HepG2 (cell line): Measurements from ENCODE around the gene TCF7L2. TPM values are rescaled to one million over a fixed set of nuclear protein-coding genes. Genes with fewer than 3 reads are reported as not detected.

Source experiments
- ATAC-seq: fragments of 200-7000 bp; cut with Tn5 transposase; 3 replicates; pipeline ENCODE4 v1.9.1; 2020; ENCODE audit warnings: mild to moderate bottlenecking, moderate library complexity
- Bru-seq: library from RNA; stranded (reverse); fragments of 400-500 nt; gene quantifications from one replicate; lab custom pipeline; 2021; lab: Mats Ljungman, UMichigan
- BruChase-seq, 2 experiments: library from RNA; stranded (reverse); fragments of 400-500 nt; gene quantifications; one replicate each; lab custom pipeline; 2021; lab: Mats Ljungman, UMichigan
- BruUV-seq: library from RNA; stranded (reverse); fragments of 400-500 nt; replicated peaks from 2 replicates; lab custom pipeline; 2021; lab: Mats Ljungman, UMichigan
- CTCF ChIA-PET: fragments of 300-600 bp; formaldehyde crosslinking; extraction: SDS; loops from one replicate; lab custom pipeline; 2021; ENCODE audit warnings: low total read pairs, inconsistent platforms, low intra/inter-chr PET ratio; lab: Yijun Ruan, JAX
- POLR2A ChIA-PET: fragments of 350-600 bp; sonication (Branson Sonifier 250); formaldehyde crosslinking; loops from one replicate; lab custom pipeline; 2020; ENCODE audit warnings: antibody characterized with exemption, inconsistent platforms; lab: Yijun Ruan, JAX
- DNase-seq: peaks from one replicate; pipeline ENCODE4 v3.0.0-alpha.2; 2015; ENCODE audit warnings: low spot score
- FAIRE-seq: peaks from 3 replicates; lab custom pipeline; 2011; peaks lifted over from hg19 to GRCh38; lab: Jason Lieb, UNC
- H2AFZ ChIP-seq: one replicate; pipeline ENCODE4 v1.6.1; 2011; ENCODE audit warnings: low read length, inconsistent platforms
- H3K27ac ChIP-seq: fragments of 300-600 bp; 3 replicates; pipeline ENCODE4 v1.8.0; 2011; ENCODE audit warnings: mixed run types, mild to moderate bottlenecking, mixed read lengths, low read length, inconsistent platforms; ENCODE audit not compliant: insufficient read depth; ENCODE audit errors: extremely low read length
- H3K27me3 ChIP-seq, 2 experiments: fragments of 200-600 bp in 1 of 2; 2 replicates in 1 of 2; 3 replicates in 1 of 2; pipeline versions ENCODE4 v1.6.0 to v1.8.0; 2011; ENCODE audit warnings: low read length in 2 of 2, mild to moderate bottlenecking in 2 of 2, moderate library complexity in 2 of 2, inconsistent platforms in 1 of 2; ENCODE audit not compliant: insufficient read depth in 2 of 2, control insufficient read depth in 1 of 2
- H3K36me3 ChIP-seq, 2 experiments: fragments of 200-600 bp in 1 of 2; replicated peaks in 1 of 2; 2 replicates in 1 of 2; 3 replicates in 1 of 2; pipeline versions ENCODE4 v1.5.1 to v1.8.0; 2011; ENCODE audit warnings: low read length in 2 of 2, inconsistent platforms in 1 of 2; ENCODE audit not compliant: insufficient read depth in 2 of 2, control insufficient read depth in 1 of 2
- H3K4me1 ChIP-seq: 2 replicates; pipeline ENCODE4 v1.5.1; 2012; ENCODE audit warnings: low read length, inconsistent platforms; ENCODE audit not compliant: insufficient read depth
- H3K4me2 ChIP-seq: 2 replicates; pipeline ENCODE4 v1.6.0; 2011; ENCODE audit warnings: low read depth, low read length, inconsistent platforms
- H3K4me3 ChIP-seq, 3 experiments: fragments of 200-600 bp in 1 of 3; sonication (generic), shearing (Covaris generic) in 1 of 3; replicated peaks in 1 of 3; 2 replicates each; pipeline ENCODE4 v1.5.1; 2011 to 2016; ENCODE audit warnings: low read length in 3 of 3, inconsistent platforms in 2 of 3, low read depth in 2 of 3, mild to moderate bottlenecking in 2 of 3, control low read depth in 1 of 3, mixed read lengths in 1 of 3; ENCODE audit not compliant: insufficient read depth in 1 of 3
- H3K79me2 ChIP-seq: one replicate; pipeline ENCODE4 v1.6.1; 2011; ENCODE audit warnings: low read length, inconsistent platforms; ENCODE audit not compliant: insufficient read depth
- H3K9ac ChIP-seq: 2 replicates; pipeline ENCODE4 v1.6.0; 2011; ENCODE audit warnings: mild to moderate bottlenecking, low read depth, low read length, inconsistent platforms; ENCODE audit not compliant: insufficient read depth
- H3K9me3 ChIP-seq: 2 replicates; pipeline ENCODE4 v1.5.1; 2012; ENCODE audit warnings: mild to moderate bottlenecking, low read length
- H4K20me1 ChIP-seq: 2 replicates; pipeline ENCODE4 v1.6.0; 2011; ENCODE audit warnings: inconsistent platforms, mild to moderate bottlenecking, low read length, moderate library complexity; ENCODE audit not compliant: insufficient read depth
- MXI1 ChIP-seq: IDR thresholded peaks from 3 replicates; pipeline ENCODE4 v1.6.1; 2012; ENCODE audit warnings: low read depth, low read length, inconsistent platforms, borderline replicate concordance
- SALL1 ChIP-seq: sonication (generic); formaldehyde crosslinking; IDR thresholded peaks from 2 replicates; pipeline ENCODE4 v1.8.0; 2022; ENCODE audit warnings: mild to moderate bottlenecking, missing genetic modification reagents
- TEAD3 ChIP-seq: optimal IDR thresholded peaks from 2 replicates; pipeline ENCODE3; 2016; ENCODE audit warnings: borderline replicate concordance
- YEATS4 ChIP-seq: sonication (generic); formaldehyde crosslinking; IDR thresholded peaks from 2 replicates; pipeline ENCODE4 v1.4.0; 2020; ENCODE audit warnings: missing genetic modification reagents, borderline replicate concordance
- ZNF17 ChIP-seq: sonication (generic); formaldehyde crosslinking; IDR thresholded peaks from 2 replicates; pipeline ENCODE4 v1.5.0; 2020; ENCODE audit warnings: mild to moderate bottlenecking, missing genetic modification reagents
- ZNF30 ChIP-seq: sonication (generic); formaldehyde crosslinking; IDR thresholded peaks from 2 replicates; pipeline ENCODE4 v1.5.0; 2020; ENCODE audit warnings: mild to moderate bottlenecking, missing genetic modification reagents
- WGBS: methylation state at CpG from one replicate; pipeline ENCODE4 v1.1.6; 2017; ENCODE audit warnings: low lambda C conversion rate; 5-methylcytosine and 5-hydroxymethylcytosine counted together
- in situ Hi-C: cut with HindIII; loops from 2 replicates; pipeline ENCODE4 v1.10.0; 2017; ENCODE audit warnings: low pct_unique_long_range_greater_than_20kb; ENCODE audit not compliant: extremely low pct_ligation_motif_present
- intact Hi-C: fragments of 100-400 bp; cut with micrococcal nuclease; formaldehyde crosslinking; loops from one replicate; pipeline ENCODE4 v1.10.0; 2022; ENCODE audit not compliant: unreplicated experiment
- long read RNA-seq, 2 experiments: library from RNA in 1 of 2; library from polyadenylated mRNA in 1 of 2; stranded (forward) in 1 of 2; unstranded in 1 of 2; transcript quantifications; one replicate each; pipeline ENCODE4 v2.0.0, GENCODE V29; 2019 to 2022
- polyA minus RNA-seq, 3 experiments: library from RNA; depleted of rRNA, polyadenylated mRNA; stranded (reverse); fragments of >200 nt; gene quantifications; 2 replicates each; pipeline ENCODE4 v1.2.3, GENCODE V29; 2011; ENCODE audit warnings: low replicate concordance in 1 of 3
- polyA plus RNA-seq, 8 experiments: library from polyadenylated mRNA; depleted of rRNA in 3 of 8; stranded (reverse) in 7 of 8; unstranded in 1 of 8; fragments of >200 nt; fragmentation: Illumina TruSeq in 4 of 8; extraction: Trizol in 4 of 8; gene quantifications; 2 replicates each; pipeline versions ENCODE4 v1.2.1 to v1.2.3, GENCODE V29; 2011 to 2016; ENCODE audit warnings: low read depth in 4 of 8, missing spikeins in 1 of 8, mixed read lengths in 1 of 8; ENCODE audit not compliant: insufficient read depth in 1 of 8
- total RNA-seq, 5 experiments: library from RNA; depleted of rRNA; stranded (reverse); fragments of >200 nt; fragmentation: Illumina TruSeq; extraction: Trizol; gene quantifications; 2 replicates each; pipeline ENCODE4 v1.2.3, GENCODE V29; 2016; ENCODE audit warnings: low read depth in 1 of 5
- TF ChIP-seq, protein P1 (sequence below): IDR thresholded peaks from 2 replicates; pipeline ENCODE4 v1.4.0; 2020; ENCODE audit warnings: mild to moderate bottlenecking, missing genetic modification reagents
- TF ChIP-seq, protein P2 (sequence below): sonication (generic); formaldehyde crosslinking; IDR thresholded peaks from 2 replicates; pipeline ENCODE4 v1.8.0; 2022; ENCODE audit warnings: missing genetic modification reagents, mild to moderate bottlenecking, inconsistent platforms, borderline replicate concordance
- TF ChIP-seq, protein P3 (sequence below): sonication (generic); formaldehyde crosslinking; IDR thresholded peaks from 2 replicates; pipeline ENCODE4 v1.5.0; 2020; ENCODE audit warnings: mild to moderate bottlenecking, low read depth, missing genetic modification reagents, borderline replicate concordance
- TF ChIP-seq, protein P4 (sequence below): sonication (generic); formaldehyde crosslinking; IDR thresholded peaks from 2 replicates; pipeline ENCODE4 v1.5.0; 2020; ENCODE audit warnings: missing genetic modification reagents, mild to moderate bottlenecking, borderline replicate concordance

Gene TCF7L2
- 3.5 and 3.9 TPM in 2 replicates for total RNA-seq (2016; rRNA removed; fragmentation: Illumina TruSeq; extraction: Trizol)
- total RNA-seq (2016; cell fraction: cytosol; rRNA removed; fragmentation: Illumina TruSeq; extraction: Trizol; ENCODE audit: low read depth): 0.79 and 0.81 TPM in 2 replicates
- 2.8 and 2.9 TPM in 2 replicates for total RNA-seq (2016; cell fraction: insoluble cytoplasmic fraction; rRNA removed; fragmentation: Illumina TruSeq; extraction: Trizol)
- 2.6 and 2.9 TPM in 2 replicates for total RNA-seq (2016; cell fraction: membrane; rRNA removed; fragmentation: Illumina TruSeq; extraction: Trizol)
- 16.4 and 18.5 TPM in 2 replicates for total RNA-seq (2016; cell fraction: nucleus; rRNA removed; fragmentation: Illumina TruSeq; extraction: Trizol)
- 13.7 and 14.5 TPM in 2 replicates for polyA plus RNA-seq (2011; rRNA removed)
- polyA plus RNA-seq (2011; cell fraction: cytosol; rRNA removed): 3.7 and 4.1 TPM in 2 replicates
- 43.1 and 52.5 TPM in 2 replicates for polyA plus RNA-seq (2011; cell fraction: nucleus; rRNA removed)
- 20.4 and 29.8 TPM in 2 replicates for polyA plus RNA-seq (2012)
- 0.61 and 0.64 TPM in 2 replicates for polyA plus RNA-seq (2016; cell fraction: cytosol; fragmentation: Illumina TruSeq; extraction: Trizol; ENCODE audit: low read depth)
- 8.5 and 14.1 TPM in 2 replicates for polyA plus RNA-seq (2016; cell fraction: insoluble cytoplasmic fraction; fragmentation: Illumina TruSeq; extraction: Trizol; ENCODE audit: low read depth)
- polyA plus RNA-seq (2016; cell fraction: membrane; fragmentation: Illumina TruSeq; extraction: Trizol; ENCODE audit: low read depth): 2.6 and 3.5 TPM in 2 replicates
- polyA plus RNA-seq (2016; cell fraction: nucleus; fragmentation: Illumina TruSeq; extraction: Trizol; ENCODE audit: insufficient read depth, low read depth): 25.0 and 27.3 TPM in 2 replicates
- polyA minus RNA-seq (2011; rRNA and poly(A)+ RNA removed; ENCODE audit: low replicate concordance): 13.5 and 39.4 TPM in 2 replicates
- polyA minus RNA-seq (2011; cell fraction: cytosol; rRNA and poly(A)+ RNA removed): 13.6 and 18.3 TPM in 2 replicates
- polyA minus RNA-seq (2011; cell fraction: nucleus; rRNA and poly(A)+ RNA removed): 74.9 and 75.2 TPM in 2 replicates
- percentile 94 among the genes with signal in this experiment for Bru-seq, nascent RNA
- percentile 79 among the genes with signal in this experiment for BruChase-seq, experiment 1, labeled RNA remaining after a 6-hour chase
- percentile 86 among the genes with signal in this experiment for BruChase-seq, experiment 2, labeled RNA remaining after a 2-hour chase
- long read RNA-seq, experiment 1, partial matches to known transcripts: 3 of 6 reads
- long read RNA-seq, experiment 1, other reads (novel, unspliced or antisense): 3 of 6 reads
- long read RNA-seq, experiment 2, partial matches to known transcripts: 0 of 27 reads
- long read RNA-seq, experiment 2, other reads (novel, unspliced or antisense): 27 of 27 reads

DNA sequence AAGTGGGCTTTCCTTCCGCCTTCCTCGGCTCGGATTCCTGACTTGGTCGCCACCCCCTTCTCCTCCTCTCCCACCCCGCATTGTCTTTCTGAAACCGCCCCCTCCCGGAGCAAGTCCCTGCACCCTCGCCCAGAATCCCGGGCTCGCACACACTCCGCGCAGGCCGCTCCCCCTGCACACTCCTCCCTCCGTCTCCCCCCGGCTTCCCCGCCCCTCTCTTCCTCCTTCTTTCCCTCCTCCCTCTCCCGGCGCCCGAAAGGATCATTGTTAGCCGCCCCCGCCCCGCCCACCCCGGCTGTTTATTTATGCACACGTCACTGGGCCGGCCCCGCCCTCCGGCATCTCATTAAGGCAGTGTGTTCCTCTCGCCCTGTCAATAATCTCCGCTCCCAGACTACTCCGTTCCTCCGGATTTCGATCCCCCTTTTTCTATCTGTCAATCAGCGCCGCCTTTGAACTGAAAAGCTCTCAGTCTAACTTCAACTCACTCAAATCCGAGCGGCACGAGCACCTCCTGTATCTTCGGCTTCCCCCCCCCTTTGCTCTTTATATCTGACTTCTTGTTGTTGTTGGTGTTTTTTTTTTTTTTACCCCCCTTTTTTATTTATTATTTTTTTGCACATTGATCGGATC, at the start of gene TCF7L2:
TSS of gene TCF7L2 (plus strand) at position 373 of the 633 bp plus-strand sequence. CDS start 510 bp downstream, outside the sequence.
- intact Hi-C loops (loop anchor here (2.0 to 10.0 kb wide), 7 partner anchors 51 to 437 kb away; no protein-coding TSS in a partner anchor), in situ Hi-C loops (loop anchor here (5.0 to 10.0 kb wide), 2 partner anchors 138 to 385 kb away; no protein-coding TSS in a partner anchor)
- Histone ChIP-seq H3K4me2 (peak within 1 kb of the TSS; percentile 92), H3K79me2 (peaks cover 39% of the 10 kb centered on the region), H3K27ac (peak within 1 kb of the TSS; percentile 91), H3K27me3 (no peaks in the 10 kb centered on the region; a peak in 1 of 5 replicates), H3K4me1 (peaks cover 54% of the 10 kb centered on the region), H3K9me3 (no peaks in the 10 kb centered on the region), H2AFZ (peak within 1 kb of the TSS; percentile 71), H3K9ac (peak within 1 kb of the TSS; percentile 88), H4K20me1 (peaks cover 16% of the 10 kb centered on the region), H3K4me3 (peak within 1 kb of the TSS; percentile 81 to 99 (median 93)), H3K36me3 (no peaks in the 10 kb centered on the region)
- ChIA-PET POLR2A (interaction anchor here (0.6 to 3.0 kb wide), 21 partner anchors 8 to 271 kb away, joined by 3 to 18 read pairs (median 4); no protein-coding TSS in a partner anchor), CTCF (no interaction called here)
- ATAC-seq: peak; percentile 81
- peak; percentile 68 for FAIRE-seq
- WGBS: 2% methylated on average over 39 of the region's 39 CpGs
- peak; percentile 98 for DNase-seq
- no TSS peak for BruUV-seq
- no peak for TF ChIP-seq ZNF30
- peak; percentile 32 for TF ChIP-seq TEAD3
- TF ChIP-seq, protein P1, sequence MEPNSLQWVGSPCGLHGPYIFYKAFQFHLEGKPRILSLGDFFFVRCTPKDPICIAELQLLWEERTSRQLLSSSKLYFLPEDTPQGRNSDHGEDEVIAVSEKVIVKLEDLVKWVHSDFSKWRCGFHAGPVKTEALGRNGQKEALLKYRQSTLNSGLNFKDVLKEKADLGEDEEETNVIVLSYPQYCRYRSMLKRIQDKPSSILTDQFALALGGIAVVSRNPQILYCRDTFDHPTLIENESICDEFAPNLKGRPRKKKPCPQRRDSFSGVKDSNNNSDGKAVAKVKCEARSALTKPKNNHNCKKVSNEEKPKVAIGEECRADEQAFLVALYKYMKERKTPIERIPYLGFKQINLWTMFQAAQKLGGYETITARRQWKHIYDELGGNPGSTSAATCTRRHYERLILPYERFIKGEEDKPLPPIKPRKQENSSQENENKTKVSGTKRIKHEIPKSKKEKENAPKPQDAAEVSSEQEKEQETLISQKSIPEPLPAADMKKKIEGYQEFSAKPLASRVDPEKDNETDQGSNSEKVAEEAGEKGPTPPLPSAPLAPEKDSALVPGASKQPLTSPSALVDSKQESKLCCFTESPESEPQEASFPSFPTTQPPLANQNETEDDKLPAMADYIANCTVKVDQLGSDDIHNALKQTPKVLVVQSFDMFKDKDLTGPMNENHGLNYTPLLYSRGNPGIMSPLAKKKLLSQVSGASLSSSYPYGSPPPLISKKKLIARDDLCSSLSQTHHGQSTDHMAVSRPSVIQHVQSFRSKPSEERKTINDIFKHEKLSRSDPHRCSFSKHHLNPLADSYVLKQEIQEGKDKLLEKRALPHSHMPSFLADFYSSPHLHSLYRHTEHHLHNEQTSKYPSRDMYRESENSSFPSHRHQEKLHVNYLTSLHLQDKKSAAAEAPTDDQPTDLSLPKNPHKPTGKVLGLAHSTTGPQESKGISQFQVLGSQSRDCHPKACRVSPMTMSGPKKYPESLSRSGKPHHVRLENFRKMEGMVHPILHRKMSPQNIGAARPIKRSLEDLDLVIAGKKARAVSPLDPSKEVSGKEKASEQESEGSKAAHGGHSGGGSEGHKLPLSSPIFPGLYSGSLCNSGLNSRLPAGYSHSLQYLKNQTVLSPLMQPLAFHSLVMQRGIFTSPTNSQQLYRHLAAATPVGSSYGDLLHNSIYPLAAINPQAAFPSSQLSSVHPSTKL (CRISPR knock-in tag): peak; percentile 60
- TF ChIP-seq SALL1 (CRISPR knock-in tag): peak; percentile 59; the same call in 1 of the 2 replicates
- TF ChIP-seq, protein P2, sequence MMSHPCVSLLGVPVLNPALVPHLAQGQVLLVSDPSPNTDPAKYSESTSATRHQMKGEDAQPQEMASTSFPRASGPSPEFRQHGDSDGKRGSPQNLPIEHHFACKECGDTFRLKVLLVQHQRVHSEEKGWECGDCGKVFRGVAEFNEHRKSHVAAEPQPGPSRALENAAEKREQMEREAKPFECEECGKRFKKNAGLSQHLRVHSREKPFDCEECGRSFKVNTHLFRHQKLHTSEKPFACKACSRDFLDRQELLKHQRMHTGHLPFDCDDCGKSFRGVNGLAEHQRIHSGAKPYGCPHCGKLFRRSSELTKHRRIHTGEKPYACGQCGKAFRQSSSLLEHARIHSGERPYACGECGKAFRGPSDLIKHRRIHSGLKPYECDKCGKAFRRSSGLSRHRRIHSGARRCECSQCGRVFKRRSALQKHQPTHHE: no peak
- peak; percentile 13; the same call in 1 of the 2 replicates for TF ChIP-seq YEATS4 (CRISPR knock-in tag)
- TF ChIP-seq, protein P3, sequence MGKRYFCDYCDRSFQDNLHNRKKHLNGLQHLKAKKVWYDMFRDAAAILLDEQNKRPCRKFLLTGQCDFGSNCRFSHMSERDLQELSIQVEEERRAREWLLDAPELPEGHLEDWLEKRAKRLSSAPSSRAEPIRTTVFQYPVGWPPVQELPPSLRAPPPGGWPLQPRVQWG (CRISPR knock-in tag): no peak
- TF ChIP-seq, protein P4, sequence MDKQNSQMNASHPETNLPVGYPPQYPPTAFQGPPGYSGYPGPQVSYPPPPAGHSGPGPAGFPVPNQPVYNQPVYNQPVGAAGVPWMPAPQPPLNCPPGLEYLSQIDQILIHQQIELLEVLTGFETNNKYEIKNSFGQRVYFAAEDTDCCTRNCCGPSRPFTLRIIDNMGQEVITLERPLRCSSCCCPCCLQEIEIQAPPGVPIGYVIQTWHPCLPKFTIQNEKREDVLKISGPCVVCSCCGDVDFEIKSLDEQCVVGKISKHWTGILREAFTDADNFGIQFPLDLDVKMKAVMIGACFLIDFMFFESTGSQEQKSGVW (CRISPR knock-in tag): no peak
- TF ChIP-seq MXI1: peak; percentile 36; the same call in 1 of the 3 replicates
- TF ChIP-seq ZNF17 (CRISPR knock-in tag): no peak
